H1 (cell line): ENCODE data around the gene UBB. TPM values are rescaled to one million over a fixed set of nuclear protein-coding genes. Genes with fewer than 3 reads are reported as not detected.

Experiments used
- CTCF ChIA-PET: fragments of 300-600 bp; sonication (Branson Sonifier 250); formaldehyde crosslinking; loops from one replicate; lab custom pipeline; 2021; ENCODE audit not compliant: partially characterized antibody; lab: Charles Lee
- POLR2A ChIA-PET: fragments of 300-600 bp; sonication (Branson Sonifier 250); formaldehyde crosslinking; loops from one replicate; lab custom pipeline; 2021; ENCODE audit warnings: inconsistent platforms; ENCODE audit not compliant: partially characterized antibody; lab: Charles Lee
- DNase-seq, 2 experiments: peaks; one replicate each; pipeline versions ENCODE4 v3.0.0 to v3.0.0-alpha.2; 2010 to 2022; ENCODE audit warnings: low spot score in 2 of 2, low read depth in 1 of 2, mixed read lengths in 1 of 2
- FAIRE-seq: peaks from 2 replicates; lab custom pipeline; 2011; peaks lifted over from hg19 to GRCh38; lab: Jason Lieb, UNC
- H2AFZ ChIP-seq: 2 replicates; pipeline ENCODE4 v1.8.1; 2012; ENCODE audit warnings: low read length, inconsistent platforms
- H2AK5ac ChIP-seq: 2 replicates; pipeline ENCODE4 v1.6.1; 2013; ENCODE audit warnings: low read depth, low read length
- H2BK120ac ChIP-seq: replicated peaks from 2 replicates; pipeline ENCODE3; 2013; ENCODE audit warnings: low read depth, low read length, inconsistent platforms
- H2BK12ac ChIP-seq: 2 replicates; pipeline ENCODE4 v1.6.1; 2013; ENCODE audit warnings: low read depth, low read length
- H2BK15ac ChIP-seq: 2 replicates; pipeline ENCODE4 v1.6.1; 2013; ENCODE audit warnings: low read length
- H2BK20ac ChIP-seq: 2 replicates; pipeline ENCODE4 v1.6.1; 2013; ENCODE audit warnings: low read length
- H2BK5ac ChIP-seq: 2 replicates; pipeline ENCODE4 v1.6.1; 2013; ENCODE audit warnings: low read depth, low read length
- H3K14ac ChIP-seq: 2 replicates; pipeline ENCODE4 v1.6.1; 2013; ENCODE audit warnings: inconsistent platforms; ENCODE audit not compliant: insufficient read length
- H3K18ac ChIP-seq: 2 replicates; pipeline ENCODE4 v1.6.1; 2013; ENCODE audit warnings: low read length; ENCODE audit errors: extremely low read depth
- H3K23ac ChIP-seq: 2 replicates; pipeline ENCODE4 v1.6.1; 2013; ENCODE audit warnings: inconsistent platforms; ENCODE audit not compliant: insufficient read length
- H3K23me2 ChIP-seq: 2 replicates; pipeline ENCODE4 v1.6.1; 2013; ENCODE audit warnings: low read depth, low read length
- H3K27ac ChIP-seq: 2 replicates; pipeline ENCODE4 v1.6.1; 2011; ENCODE audit warnings: low read depth, low read length, inconsistent platforms
- H3K27me3 ChIP-seq, 4 experiments: replicated peaks in 1 of 4; 1 replicate in 1 of 4; 2 replicates in 3 of 4; pipeline versions ENCODE4 v1.6.1 to v1.8.1; 2011 to 2013; ENCODE audit warnings: low read length in 3 of 4, mild to moderate bottlenecking in 3 of 4, inconsistent platforms in 2 of 4, mixed read lengths in 2 of 4, moderate library complexity in 1 of 4; ENCODE audit not compliant: control insufficient read depth in 3 of 4, insufficient read depth in 3 of 4; ENCODE audit errors: extremely low read depth in 1 of 4
- H3K36me3 ChIP-seq, 4 experiments: 2 replicates each; pipeline versions ENCODE4 v1.6.1 to v1.8.1; 2011 to 2013; ENCODE audit warnings: mild to moderate bottlenecking in 4 of 4, low read length in 3 of 4, moderate library complexity in 2 of 4, control low read depth in 1 of 4, inconsistent platforms in 1 of 4; ENCODE audit not compliant: insufficient read depth in 4 of 4, control insufficient read depth in 2 of 4
- H3K4ac ChIP-seq: replicated peaks from 2 replicates; pipeline ENCODE3; 2013; ENCODE audit warnings: low read length, low read depth, mixed read lengths, inconsistent platforms; ENCODE audit not compliant: insufficient read length
- H3K4me1 ChIP-seq, 4 experiments: replicated peaks in 1 of 4; 1 replicate in 1 of 4; 2 replicates in 3 of 4; pipeline versions ENCODE4 v1.6.1 to v1.8.1; 2011 to 2013; ENCODE audit warnings: low read length in 3 of 4, inconsistent platforms in 2 of 4, mixed read lengths in 1 of 4; ENCODE audit not compliant: insufficient read depth in 4 of 4, control insufficient read depth in 3 of 4
- H3K4me2 ChIP-seq, 2 experiments: 2 replicates each; pipeline versions ENCODE4 v1.6.1 to v1.8.1; 2011 to 2013; ENCODE audit warnings: low read depth in 2 of 2, low read length in 2 of 2, control low read depth in 1 of 2, inconsistent platforms in 1 of 2, mild to moderate bottlenecking in 1 of 2; ENCODE audit not compliant: insufficient read depth in 1 of 2
- H3K4me3 ChIP-seq, 4 experiments: fragments of 200-600, 300-600 bp in 1 of 4; sonication (generic), shearing (Covaris generic), sonication (Bioruptor Twin) in 1 of 4; 2 replicates each; pipeline versions ENCODE4 v1.5.1 to v1.8.1; 2011 to 2016; ENCODE audit warnings: low read length in 4 of 4, low read depth in 3 of 4, control low read depth in 2 of 4, inconsistent platforms in 2 of 4, mild to moderate bottlenecking in 2 of 4, mixed read lengths in 1 of 4, moderate library complexity in 1 of 4; ENCODE audit not compliant: insufficient read depth in 2 of 4; ENCODE audit errors: extremely low read depth in 1 of 4
- H3K56ac ChIP-seq: replicated peaks from 2 replicates; pipeline ENCODE3; 2013; ENCODE audit warnings: low read depth, mild to moderate bottlenecking, mixed read lengths, low read length, inconsistent platforms; ENCODE audit not compliant: insufficient read length
- H3K79me1 ChIP-seq: 2 replicates; pipeline ENCODE4 v1.6.1; 2013; ENCODE audit warnings: low read depth, low read length, control low read depth
- H3K79me2 ChIP-seq, 2 experiments: 2 replicates each; pipeline versions ENCODE4 v1.6.1 to v1.8.1; 2012 to 2013; ENCODE audit warnings: low read length in 2 of 2, mild to moderate bottlenecking in 2 of 2, inconsistent platforms in 1 of 2; ENCODE audit not compliant: insufficient read depth in 2 of 2, control insufficient read depth in 1 of 2
- H3K9ac ChIP-seq, 4 experiments: replicated peaks in 1 of 4; 1 replicate in 1 of 4; 2 replicates in 3 of 4; pipeline versions ENCODE4 v1.6.1 to v1.8.1; 2011 to 2013; ENCODE audit warnings: low read depth in 3 of 4, low read length in 3 of 4, control low read depth in 2 of 4, mild to moderate bottlenecking in 2 of 4, moderate library complexity in 2 of 4, inconsistent platforms in 1 of 4; ENCODE audit errors: extremely low read depth in 1 of 4
- H3K9me3 ChIP-seq, 2 experiments: 2 replicates each; pipeline versions ENCODE4 v1.6.1 to v1.8.1; 2012 to 2013; ENCODE audit warnings: mild to moderate bottlenecking in 2 of 2, moderate library complexity in 2 of 2, control low read depth in 1 of 2, inconsistent platforms in 1 of 2, low read depth in 1 of 2, low read length in 1 of 2, mixed read lengths in 1 of 2; ENCODE audit not compliant: insufficient read depth in 2 of 2
- H4K20me1 ChIP-seq, 2 experiments: replicated peaks in 1 of 2; 2 replicates each; pipeline versions ENCODE3 to v1.8.1; 2011 to 2013; ENCODE audit warnings: inconsistent platforms in 2 of 2, low read length in 2 of 2, mild to moderate bottlenecking in 1 of 2; ENCODE audit not compliant: insufficient read depth in 2 of 2, control insufficient read depth in 1 of 2
- H4K5ac ChIP-seq: 2 replicates; pipeline ENCODE4 v1.6.1; 2013; ENCODE audit warnings: low read length, low read depth, mixed read lengths, inconsistent platforms; ENCODE audit not compliant: insufficient read length
- H4K8ac ChIP-seq: 2 replicates; pipeline ENCODE4 v1.8.0; 2013; ENCODE audit warnings: mild to moderate bottlenecking, moderate library complexity, low read length, inconsistent platforms; ENCODE audit not compliant: insufficient read depth; ENCODE audit errors: extremely low read depth
- H4K91ac ChIP-seq: replicated peaks from 2 replicates; pipeline ENCODE3; 2013; ENCODE audit warnings: low read length, mixed read lengths, inconsistent platforms; ENCODE audit not compliant: insufficient read length
- HDAC2 ChIP-seq, 2 experiments: fragments of 300-600 bp in 1 of 2; sonication (generic) in 1 of 2; IDR thresholded peaks; 2 replicates each; pipeline ENCODE4 v1.6.1; 2011 to 2012; ENCODE audit warnings: low read depth in 2 of 2, low read length in 2 of 2, mild to moderate bottlenecking in 2 of 2, moderate library complexity in 2 of 2, borderline replicate concordance in 1 of 2, inconsistent platforms in 1 of 2
- PHF8 ChIP-seq: fragments of 200-600 bp; sonication (generic); conservative IDR thresholded peaks from 2 replicates; pipeline ENCODE4 v1.7.1; 2012; ENCODE audit warnings: low read depth, mild to moderate bottlenecking, inconsistent platforms, low read length, moderate library complexity
- POLR2A ChIP-seq, 2 experiments: IDR thresholded peaks; 1 replicate in 1 of 2; 2 replicates in 1 of 2; pipeline ENCODE4 v1.6.1; 2011; ENCODE audit warnings: low read depth in 2 of 2, low read length in 2 of 2, mild to moderate bottlenecking in 2 of 2; ENCODE audit errors: control extremely low read depth in 1 of 2
- POLR2AphosphoS5 ChIP-seq: IDR thresholded peaks from 2 replicates; pipeline ENCODE4 v1.6.1; 2011; ENCODE audit warnings: low read depth, low read length
- SP1 ChIP-seq: IDR thresholded peaks from 2 replicates; pipeline ENCODE4 v1.6.1; 2011; ENCODE audit warnings: low read depth, low read length
- WGBS, 2 experiments: shearing (Covaris generic) in 1 of 2; methylation state at CpG; one replicate each; pipeline versions ENCODE4 v1.1.6 to v1.1.7; 2013 to 2015; ENCODE audit warnings: low lambda C conversion rate in 2 of 2, mixed read lengths in 2 of 2, inconsistent platforms in 1 of 2, low coverage in 1 of 2, missing lambda C conversion rate in 1 of 2; ENCODE audit not compliant: insufficient replicate concordance in 2 of 2, insufficient coverage in 1 of 2, insufficient read length in 1 of 2; ENCODE audit errors: extremely low coverage in 1 of 2, missing lambda C conversion rate in 1 of 2; 5-methylcytosine and 5-hydroxymethylcytosine counted together
- polyA plus RNA-seq, 7 experiments: library from polyadenylated mRNA; depleted of rRNA in 3 of 7; stranded (reverse) in 5 of 7; unstranded in 2 of 7; fragments of >200 nt in 5 of 7; fragments of 200-250 nt in 2 of 7; gene quantifications; 1 replicate in 5 of 7; 2 replicates in 1 of 7; 4 replicates in 1 of 7; pipeline versions ENCODE4 v1.2.1 to v1.2.3, GENCODE V29; 2011 to 2013; ENCODE audit warnings: missing spikeins in 2 of 7, mixed read lengths in 2 of 7
- total RNA-seq: library from RNA; stranded (reverse); fragmentation: NEBNext Ultra II Directional; extraction: Animal tissue kit (Norgen Biotek cat#: 25700); gene quantifications from 2 replicates; pipeline ENCODE4 v1.2.1, GENCODE V29; 2021

Gene UBB
- total and polyA plus RNA-seq, 2 of the 8 experiments (the other 6 are each of a cell fraction or from before 2014, with no cell fraction given), result 1,597 to 1,605 TPM

- Histone ChIP-seq H3K23me2 (no peaks in the 10 kb centered on the region), H3K27me3 (no peaks in the 10 kb centered on the region), H2BK20ac (no peak overlapping the region), H3K4me2 (no peak overlapping the region), H2BK12ac (no peak overlapping the region), H4K91ac (no peak overlapping the region), H4K5ac (no peak overlapping the region), H3K18ac (no peak overlapping the region), H3K79me1 (no peaks in the 10 kb centered on the region), H2AFZ (no peak overlapping the region), H3K4me3 (no peak overlapping the region), H3K4me1 (no peaks in the 10 kb centered on the region), H3K56ac (no peak overlapping the region), H3K36me3 (peaks cover 25 to 65% (median 46%) of the 10 kb centered on the region in 4 experiments), H3K14ac (no peak overlapping the region), H3K9me3 (no peaks in the 10 kb centered on the region), H4K8ac (no peak overlapping the region), H4K20me1 (peaks cover 0 to 4% of the 10 kb centered on the region in 2 experiments), H2BK120ac (no peak overlapping the region), H3K27ac (no peak overlapping the region), H3K4ac (no peak overlapping the region), H2BK5ac (no peak overlapping the region), H3K23ac (no peak overlapping the region), H3K9ac (no peak overlapping the region), H3K79me2 (peaks cover 0 to 15% of the 10 kb centered on the region in 2 experiments; a peak in 2 of 4 replicates), H2BK15ac (no peak overlapping the region), H2AK5ac (no peak overlapping the region)
- TF ChIP-seq POLR2A (IDR thresholded peaks at IDR 0.05; ENCODE audit: control extremely low read depth in 1 of 2, low read depth in 2 of 2, low read length in 2 of 2) (peak in 1 of 2 experiments; percentile 50; a peak in 1 of 3 replicates), POLR2AphosphoS5 (peak; percentile 78), PHF8 (no peak), SP1 (no peak), HDAC2 (IDR thresholded peaks at IDR 0.05; ENCODE audit: borderline replicate concordance in 1 of 2, low read depth in 2 of 2, low read length in 2 of 2) (no peak)
- CTCF ChIA-PET, result interaction anchor here (2.5 kb wide), 1 partner anchor 59 kb away, joined by 6 read pairs; no protein-coding TSS in a partner anchor
- no peak for DNase-seq
- POLR2A ChIA-PET, result interaction anchor here (0.9 to 8.1 kb wide), 5 partner anchors 6 to 98 kb away, joined by 3 to 71 read pairs (median 4); partner anchors contain the start of genes CENPV and UBB
- no peak for FAIRE-seq
- WGBS, 2 experiments, result 90% methylated on average over 5 of the region's 5 CpGs; no CpG with 5 or more reads in 1 of the 2 experiments
Observed at GRCh38 chr17:16345565-16345964, 35.3 kb upstream of the UBB start.
